ENCODE measurements around the gene MVD.

MVD gene

DNA sequence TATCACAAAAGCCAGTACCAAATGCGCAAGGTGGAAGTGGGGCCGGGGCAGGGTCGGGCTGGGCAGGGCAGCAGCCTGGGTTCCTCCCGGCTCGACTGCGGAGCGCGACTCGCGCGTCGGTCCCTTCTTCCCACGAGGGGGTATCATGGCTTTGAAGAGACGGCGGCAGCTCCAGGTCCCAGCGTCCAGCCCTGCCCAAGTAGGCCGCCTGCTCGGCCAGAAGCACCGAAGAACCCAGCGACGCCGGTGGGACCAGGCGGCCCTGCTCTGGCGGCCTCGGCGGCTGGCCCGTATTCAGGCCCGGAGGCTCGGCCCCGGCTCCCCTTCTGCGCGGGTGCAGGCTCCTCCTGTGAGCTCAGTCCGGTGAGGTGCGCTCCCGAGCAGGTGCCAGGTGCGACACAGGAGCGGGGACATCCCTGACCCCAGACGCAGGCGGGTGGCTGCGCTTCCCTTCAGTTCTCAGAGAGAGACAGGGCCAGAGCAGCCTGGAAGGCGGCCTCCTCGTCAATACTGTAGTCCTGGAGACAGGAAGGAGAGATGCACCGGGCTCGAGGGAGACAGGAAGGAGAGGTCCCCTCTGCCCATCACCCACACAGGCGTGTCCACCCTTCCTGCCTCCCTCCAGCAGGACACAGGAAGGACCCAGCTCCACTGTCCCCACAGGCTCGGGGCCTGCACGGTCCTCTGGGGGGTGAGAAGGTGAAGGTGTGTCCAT is 34.4 kb upstream of the MVD start:
- DNase-seq (ENCODE audit: low read depth), result no peak

DNA sequence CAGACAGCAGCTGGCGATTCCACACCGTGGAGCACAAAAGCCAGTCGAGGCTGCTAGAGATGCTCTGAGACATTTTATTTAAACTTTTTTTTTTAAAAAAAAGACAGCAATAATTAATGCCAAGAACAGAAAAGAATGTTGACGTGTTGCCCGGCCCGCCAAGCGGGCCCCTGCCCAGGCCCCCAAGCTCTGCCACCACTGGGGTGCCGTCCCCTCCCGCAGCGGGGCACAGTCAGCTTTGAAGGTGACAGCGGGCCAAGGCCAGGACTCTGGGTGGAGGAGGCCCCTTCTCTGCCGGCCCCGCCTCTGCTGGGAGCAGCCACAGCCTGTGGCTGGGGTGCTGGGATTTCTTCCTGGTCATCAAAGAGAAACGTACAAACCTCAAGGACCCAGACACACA is 33.5 kb upstream of the MVD start:
- DNase-seq (ENCODE audit: low read depth), result no peak

DNA sequence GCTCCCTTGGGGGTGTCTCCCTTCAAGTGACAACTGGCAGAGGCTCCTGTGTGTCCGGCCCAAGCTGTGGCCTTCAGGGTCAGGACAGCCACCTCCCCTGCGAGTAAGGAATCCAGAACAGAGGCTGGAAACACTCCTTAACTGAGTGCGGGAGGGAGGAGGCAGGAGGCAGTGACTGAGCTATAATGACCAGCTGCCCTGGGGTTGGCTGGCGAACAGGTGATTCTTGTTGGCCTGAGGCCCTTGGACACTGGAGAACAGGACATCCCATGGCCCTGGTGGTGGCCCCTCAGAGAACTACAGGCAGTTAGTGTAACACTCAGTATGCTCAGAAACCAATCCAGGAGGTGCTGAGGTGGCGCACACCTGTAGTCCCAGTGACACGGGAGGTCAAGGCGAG is 32.9 kb upstream of the MVD start:
- no peak for DNase-seq (ENCODE audit: low read depth)

DNA sequence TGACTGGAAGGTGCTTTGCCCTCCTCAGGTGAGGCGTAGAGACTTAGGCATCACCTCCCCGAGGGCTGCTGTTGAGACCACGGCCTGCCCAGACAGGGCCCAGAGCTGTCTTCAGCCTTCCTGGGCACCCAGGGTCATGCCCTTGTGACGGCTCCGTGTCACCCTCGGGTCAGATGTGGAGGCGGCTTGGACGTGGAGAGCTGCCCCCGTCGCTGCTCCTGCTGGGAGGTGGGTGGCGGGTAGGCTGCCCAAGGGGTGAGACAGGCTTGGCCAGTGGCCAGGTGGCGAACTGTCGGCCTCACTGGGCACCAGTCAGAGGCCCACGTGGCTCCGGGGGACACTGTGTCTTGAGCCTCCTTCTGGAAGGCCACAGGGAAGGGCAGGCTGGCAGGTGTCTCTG is 32.3 kb upstream of the MVD start:
- no peak for DNase-seq (ENCODE audit: low read depth)

DNA sequence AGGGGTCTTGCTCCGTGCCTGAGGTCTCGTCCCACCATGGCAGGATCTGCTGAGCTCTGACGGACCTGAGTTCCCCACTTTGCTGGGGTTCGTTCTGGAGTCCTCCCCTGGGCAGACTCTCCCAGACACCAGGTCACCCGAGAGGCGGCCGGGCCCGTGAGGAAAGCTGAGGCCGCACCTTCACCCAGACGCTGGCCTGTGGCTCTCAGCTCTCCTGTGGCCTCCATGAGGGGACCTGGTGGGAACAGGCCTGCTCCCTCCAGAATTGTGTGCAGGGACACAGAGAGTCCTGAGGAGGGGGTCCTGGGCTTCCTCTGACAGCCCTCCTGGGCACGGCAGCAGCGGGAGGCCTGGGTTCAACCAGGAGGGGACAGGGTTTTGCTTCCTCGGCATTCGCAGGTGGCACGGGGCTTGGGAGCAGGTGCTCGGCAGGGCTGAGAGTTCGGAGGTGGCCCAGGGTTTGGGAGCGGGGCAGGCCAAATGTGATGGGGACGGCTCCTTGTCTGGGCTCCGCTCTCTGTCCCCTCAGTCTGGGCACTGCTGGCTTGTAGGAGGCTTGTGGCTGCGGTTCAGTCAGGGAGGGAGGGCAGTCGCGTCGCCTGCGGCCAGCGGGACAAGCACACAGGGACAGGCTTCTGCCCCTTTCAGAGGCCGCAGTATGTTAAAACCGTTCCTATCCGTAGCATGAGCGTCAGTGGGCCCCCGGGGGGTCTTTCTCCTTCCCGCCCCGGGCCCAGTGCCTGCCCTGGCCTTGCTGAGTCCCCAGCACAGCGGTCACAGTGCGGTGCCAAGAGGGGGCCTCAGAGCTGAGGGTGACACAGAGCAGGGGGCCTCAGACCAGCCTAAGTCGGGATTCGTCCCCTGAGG is 31.6 kb upstream of the MVD start:
- no peak for DNase-seq (ENCODE audit: low read depth)

DNA sequence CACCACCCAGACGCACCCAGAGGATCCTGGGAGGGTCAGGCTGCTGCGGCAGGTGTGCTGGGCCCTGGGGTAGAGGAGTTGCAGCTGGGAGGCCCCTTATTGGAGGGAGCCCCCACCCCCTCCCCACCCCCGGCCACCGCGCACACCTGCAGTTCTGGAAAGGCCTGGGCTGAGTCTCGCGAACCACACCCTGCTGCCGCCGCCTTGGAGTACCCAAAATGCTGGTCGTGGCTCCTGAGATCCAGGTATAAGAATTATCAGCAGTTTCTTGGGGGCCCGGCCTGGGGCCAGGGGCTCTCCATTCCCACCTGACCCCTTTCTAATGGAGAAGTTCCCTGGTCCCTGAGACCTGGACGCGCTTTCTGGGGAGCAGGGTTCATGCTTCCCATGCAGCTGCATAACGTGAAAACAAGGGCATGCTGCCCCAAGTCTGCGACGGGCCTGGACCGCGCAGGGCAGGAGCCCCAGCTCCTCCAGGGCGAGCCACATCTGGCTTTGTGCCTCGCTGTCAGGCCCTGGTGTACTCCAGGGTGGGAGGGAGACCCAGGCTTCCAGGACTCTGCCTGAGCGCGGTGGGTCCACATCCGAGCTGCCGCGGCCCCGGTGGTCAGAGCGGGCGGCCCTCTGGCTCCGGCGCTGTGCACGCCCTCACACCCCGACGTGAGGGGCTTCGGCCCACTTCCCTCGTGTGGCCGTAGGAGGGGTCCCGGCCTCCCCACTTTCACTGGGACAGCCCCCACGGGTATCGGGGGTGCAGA is 30.7 kb upstream of the MVD start:
- no peak for DNase-seq (ENCODE audit: low read depth)

DNA sequence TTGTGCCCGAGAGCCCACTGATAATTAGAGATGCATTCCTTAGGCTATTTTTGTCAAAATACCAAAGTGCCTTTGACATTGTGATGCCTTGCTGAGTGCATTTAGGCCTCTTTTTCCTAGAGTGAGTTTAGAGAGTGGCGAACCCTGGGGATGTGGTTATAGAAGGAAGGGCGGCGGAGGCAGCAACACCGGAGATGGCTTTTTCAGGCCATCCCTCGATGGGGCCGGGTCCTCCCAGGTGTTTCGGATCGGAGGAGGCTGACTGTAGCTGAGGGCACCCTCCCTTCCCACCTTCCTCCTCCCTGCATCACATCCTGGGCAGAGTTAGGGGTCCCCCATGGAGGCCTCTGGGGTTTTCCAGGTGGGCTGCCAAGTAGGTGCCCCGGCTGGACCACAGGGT is 30.0 kb upstream of the MVD start:
- DNase-seq (ENCODE audit: low read depth), result no peak

DNA sequence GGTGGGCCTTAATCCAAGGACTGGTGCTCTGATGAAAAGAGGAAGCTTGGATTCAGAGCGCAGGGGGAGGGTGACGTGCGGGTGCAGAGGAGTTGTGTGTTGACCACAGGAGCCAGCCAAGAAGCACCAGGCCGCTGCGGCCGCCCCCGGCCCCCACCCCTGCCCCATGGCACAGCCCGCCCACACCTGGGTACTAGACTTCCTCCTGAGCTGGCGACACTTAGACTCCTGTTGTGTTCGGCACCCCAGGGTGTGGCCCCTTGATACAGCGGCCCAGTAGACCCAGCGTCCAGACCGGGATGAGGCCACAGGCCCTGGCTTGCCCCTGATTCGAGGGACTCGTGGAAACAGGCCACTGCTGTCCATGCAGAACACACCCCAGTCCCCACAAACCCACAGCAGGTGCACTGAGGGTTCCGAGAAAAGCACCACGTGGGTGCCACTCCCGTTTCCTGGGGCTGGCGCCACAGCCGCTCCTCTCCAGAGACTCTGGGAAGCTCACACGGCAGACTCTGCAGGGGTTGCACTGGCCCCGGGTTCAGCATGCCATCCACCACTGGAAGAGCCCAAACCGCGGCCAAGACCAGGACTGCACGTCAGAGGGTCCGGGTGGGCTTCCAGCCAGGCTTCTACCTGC is 29.2 kb upstream of the MVD start:
- no peak for DNase-seq (ENCODE audit: low read depth)

DNA sequence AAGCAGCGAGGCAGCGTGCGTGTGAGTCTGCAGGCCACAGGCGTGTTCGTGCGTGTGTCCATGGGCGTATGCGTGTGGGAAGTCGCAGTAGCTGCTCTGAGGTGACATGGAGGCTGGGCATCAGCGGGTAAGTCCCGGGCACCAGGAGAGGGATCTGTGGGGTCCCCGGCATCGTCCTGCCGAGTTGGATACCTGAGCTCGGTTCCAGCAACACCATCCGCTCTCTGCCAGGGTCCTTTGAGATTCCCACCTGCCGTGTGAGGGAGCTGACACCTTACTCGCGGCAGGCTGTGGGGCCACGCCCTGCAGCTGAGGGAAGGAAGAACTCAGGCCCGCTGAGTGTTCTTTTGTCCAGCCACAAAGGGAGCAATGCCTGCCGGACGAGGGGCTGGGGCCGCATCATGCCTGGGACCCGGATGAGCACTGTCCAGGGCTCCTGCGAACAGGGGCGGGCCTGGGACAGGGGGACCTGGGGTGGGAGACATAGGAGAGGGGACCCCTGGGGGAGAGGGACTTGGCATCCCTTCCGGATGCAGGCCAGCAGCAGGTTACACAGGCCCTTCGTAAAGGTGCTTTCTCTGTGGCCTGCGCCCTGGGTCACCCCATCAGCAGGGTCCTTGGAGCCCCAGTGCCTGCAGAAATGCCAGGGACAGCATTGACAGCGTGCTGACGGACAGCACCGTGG is 28.4 kb upstream of the MVD start:
- DNase-seq (ENCODE audit: low read depth), result no peak

DNA sequence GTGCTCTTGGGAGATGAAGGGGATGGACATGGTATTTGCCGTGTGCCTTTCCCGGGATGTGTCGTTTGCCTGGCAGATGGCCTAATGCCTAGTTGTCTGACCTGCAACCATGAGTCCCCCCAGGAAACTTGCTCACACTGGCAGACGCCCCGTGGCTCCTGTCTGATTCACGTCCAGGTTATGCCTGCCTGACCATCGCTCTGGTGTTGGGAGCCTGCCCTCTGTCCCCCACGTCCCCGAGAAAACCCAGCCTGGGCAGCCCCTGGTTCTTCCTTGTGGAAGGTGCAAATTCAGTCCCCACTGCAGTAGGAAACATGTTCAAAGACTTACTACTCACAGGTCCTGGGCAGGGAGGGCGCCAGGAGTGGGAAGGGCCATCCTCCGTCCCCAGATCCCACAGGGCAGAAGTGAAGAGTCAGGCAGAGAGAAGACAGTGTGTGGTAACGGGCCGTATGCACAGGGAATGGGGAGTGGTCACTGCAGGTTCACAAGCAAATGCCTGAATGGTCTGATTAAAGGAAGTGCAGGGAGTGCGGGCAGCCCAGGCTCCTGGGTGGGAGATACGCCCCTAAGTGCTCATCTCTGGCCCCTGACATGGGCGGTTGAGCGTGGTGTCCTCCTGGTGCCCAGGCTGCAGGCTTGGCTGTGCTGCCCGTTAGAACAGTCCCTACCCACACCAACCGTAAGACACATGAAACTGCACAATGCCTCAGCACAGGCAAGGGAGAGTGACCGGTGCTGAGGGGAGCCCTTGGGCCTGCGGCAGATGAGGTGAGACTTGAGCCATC is 27.6 kb upstream of the MVD start:
- DNase-seq (ENCODE audit: low read depth), result no peak

DNA sequence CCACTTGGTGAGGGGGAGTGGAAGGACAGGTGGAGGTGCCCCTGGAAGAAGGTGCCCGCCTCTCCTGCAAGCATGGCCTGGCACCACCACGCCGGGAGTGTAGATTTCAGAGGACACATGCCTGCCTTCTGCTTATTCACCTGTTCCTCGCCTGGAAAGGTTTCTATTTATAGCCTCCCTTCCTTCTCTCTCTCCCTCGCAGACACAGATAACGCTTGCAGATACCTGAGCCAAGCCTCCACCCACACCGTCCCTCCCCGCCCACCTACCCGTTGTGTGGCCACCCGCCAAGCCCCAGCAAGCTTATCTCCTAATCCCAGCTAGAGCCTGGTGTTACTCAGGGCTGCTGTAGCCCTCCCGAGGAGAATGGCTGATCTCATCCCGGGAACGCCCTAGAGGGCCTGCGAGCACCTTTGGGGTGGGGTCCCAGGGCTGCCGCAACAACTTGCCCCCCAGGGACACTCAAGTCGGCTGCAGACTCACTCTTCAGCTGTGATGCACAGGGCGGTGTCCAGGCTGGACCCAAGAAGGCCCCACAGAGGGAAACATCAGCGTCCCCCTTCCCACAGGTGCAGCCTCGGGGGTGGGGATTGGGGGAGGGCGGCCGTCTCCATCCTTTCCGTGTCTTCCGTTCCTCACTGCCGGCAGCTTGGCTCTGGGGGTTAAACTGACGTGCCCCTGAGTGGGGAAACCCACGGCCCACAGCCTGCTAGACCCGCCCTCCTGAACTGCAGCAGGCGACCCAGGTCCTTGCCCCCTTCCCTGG is 25.3 kb upstream of the MVD start:
- no peak for DNase-seq (ENCODE audit: low read depth)

DNA sequence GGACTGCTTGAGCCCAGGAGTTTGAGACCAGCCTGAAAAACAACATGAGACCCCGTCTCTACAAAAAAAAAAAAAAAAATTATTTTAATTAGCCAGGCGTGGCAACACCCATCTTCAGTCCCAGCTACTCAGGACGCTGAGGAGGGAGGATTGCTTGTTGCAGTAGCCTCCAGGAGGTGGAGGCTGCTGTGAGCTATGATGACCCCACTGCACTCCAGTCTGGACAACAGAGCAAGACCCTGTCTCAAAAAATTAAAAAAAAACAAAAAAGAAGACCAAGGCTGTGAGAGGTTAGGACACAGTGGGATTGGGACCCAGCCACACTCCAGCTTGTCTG is 24.8 kb upstream of the MVD start:
- no peak for DNase-seq (ENCODE audit: low read depth)

DNA sequence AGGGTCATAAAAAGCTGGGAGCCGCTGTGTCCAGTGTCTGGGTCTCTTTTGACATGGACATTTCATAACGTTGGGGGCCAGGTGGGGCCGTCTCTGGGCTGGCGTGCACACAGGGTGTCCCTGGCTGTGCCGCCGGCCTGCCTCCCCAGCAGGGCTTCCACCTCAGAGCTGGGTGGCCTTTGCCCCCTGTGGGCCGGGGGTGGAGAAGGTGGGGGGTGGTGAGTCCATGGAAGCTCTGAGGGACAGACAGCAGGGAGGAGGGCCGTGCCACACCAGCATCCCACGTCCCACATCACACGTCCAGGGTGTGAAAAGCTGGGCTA is 24.3 kb upstream of the MVD start:
- no peak for DNase-seq (ENCODE audit: low read depth)

DNA sequence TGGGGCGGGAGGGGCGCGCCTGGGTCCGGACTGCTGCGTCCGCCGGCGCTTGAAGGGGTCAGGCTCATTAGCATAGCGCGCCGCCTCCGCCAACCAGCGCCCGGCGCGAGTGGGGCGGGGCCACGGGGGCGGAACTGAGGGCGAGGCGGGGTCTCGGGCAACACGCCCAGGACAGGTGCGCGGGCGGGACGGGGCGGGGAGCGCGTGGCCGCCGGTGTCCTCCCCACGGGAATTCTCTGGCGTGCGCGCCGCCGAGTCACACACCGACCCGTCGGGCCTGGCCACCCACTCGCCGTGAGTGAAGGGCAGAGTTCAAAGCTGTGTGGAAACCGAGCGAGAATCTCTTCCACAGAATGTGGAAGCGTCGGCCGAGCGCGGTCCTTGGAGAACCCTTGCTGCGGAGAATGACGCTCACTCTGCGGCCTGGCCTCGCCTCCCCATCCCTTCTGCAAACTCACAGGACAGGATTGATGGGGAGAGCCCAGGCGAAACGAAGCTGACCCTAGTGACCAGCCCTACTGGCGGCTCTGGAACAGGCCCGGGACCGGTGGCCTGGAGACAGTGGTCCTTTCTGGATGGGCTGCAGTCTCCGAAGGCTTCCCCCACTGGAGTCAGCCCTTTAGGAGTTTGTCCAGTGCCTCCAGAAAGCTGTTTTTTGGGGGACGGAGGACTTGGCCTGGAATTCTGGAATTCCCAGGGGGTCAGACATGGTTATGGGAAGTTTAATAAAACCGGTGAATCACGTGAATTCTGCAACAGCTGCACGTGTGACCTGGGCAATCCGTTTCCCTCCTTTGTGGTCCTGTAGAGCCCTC is 23.8 kb upstream of the MVD start, which contains the start of gene SNAI3:
SNAI3 (minus strand) TSS at position 69 of the 815 bp plus-strand sequence. CDS start 101 bp downstream, outside the sequence.
- no peak for DNase-seq (ENCODE audit: low read depth)

DNA sequence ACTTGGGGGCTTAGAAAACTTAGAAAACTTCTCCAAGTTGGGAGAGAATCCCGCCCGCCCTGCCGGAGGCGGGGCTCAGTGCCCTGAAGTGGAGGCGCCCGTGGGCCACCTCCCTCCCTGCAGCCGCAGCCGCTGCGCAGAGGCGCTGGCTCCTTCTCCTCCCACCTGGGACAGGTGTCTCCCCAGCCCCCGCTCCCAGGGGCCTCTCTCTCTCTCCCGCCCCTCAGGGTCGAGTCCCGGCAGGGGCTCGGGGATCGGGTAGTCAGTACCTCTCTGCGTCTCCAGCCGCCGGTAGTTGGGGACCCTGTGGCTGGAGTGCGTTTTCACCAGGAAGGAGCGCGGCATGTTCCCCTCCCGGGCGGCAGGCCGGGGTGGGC is 23.2 kb upstream of the MVD start:
- no peak for DNase-seq (ENCODE audit: low read depth)

DNA sequence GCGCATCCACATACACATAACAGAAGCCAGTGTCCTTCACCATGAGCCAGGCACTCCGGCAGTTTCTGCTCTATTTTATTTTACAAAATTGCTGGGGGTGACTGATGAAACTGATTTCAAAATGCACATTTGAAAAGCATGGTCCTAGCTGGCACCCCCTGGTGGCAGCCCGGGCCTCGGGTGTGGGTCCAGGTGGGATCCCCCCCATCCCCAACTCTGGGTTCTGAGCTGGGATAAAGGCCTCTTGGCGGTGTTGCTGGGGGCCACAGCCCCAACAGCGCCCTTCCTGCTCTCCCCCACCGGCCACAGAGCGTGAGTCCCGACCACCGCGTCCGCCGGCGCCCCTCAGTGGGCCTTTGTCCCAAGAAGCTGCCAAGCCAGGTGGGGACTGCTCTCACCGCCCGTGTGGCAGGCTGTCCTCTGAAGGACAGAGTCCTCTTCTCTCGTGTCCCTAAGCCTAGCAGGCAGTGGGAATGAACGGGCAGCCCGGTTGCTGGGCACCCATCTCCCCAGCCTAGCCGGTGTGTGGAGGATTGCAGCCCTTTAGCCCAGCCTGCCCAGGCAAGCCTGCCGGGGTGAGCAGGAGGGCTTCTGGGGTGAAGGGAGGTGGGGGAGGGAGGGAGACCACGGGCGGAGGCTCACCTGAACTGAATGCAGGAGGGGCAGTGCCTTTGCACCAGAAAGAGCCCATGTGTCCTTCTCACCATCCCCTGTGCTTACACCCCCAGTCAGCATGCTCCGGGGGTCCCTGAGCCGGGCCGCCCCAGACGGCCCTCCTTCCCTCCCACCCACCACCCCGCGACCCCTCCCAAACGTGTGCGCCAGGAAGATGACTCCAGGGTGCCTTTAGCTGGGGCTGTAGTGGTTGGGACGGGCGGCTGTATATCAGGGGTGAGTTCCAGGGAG is 22.5 kb upstream of the MVD start:
- peak; percentile 40 for DNase-seq (ENCODE audit: low read depth)

DNA sequence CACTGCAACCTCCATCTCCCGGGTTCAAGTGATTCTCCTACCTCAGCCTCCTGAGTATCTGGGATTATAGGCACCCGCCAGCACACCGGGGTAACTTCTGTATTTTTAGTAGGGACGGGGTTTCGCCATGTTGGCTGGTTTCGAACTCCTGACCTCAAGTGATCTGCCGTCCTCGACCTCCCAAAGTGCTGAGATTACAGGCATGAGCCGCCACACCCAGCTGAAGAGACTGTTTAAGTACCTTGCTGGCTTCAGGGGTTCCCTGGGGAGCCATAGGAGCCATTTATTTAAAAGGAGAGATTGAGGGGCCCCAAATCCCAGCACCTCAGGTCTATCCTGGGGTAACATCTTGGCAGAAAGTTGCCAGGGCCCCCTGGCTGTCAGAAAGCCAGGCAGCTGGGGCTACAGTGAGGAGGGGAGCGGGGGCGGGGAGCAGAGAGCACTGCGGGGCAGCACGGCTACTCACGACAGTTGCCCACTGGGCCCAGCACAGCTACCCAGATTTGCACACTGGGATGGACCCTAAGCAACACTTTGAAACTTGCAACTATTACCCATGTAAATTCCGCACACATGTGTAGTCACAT is 21.8 kb upstream of the MVD start:
- DNase-seq (ENCODE audit: low read depth), result no peak

All from stromal cell of bone marrow (primary cell).